Stimulated activated CD8-positive, alpha-beta memory T cell treated with anti-CD3 and anti-CD28 coated beads, Interleukin-2, amount 100 ng/mL, for 1 hour (primary cell): Measurements from ENCODE around the gene MRPL4.
"Not testable (repeated sequence)": the region's sequence is repeated elsewhere in the genome, so short reads cannot be mapped to it uniquely, and the experiment has no call there.

ENCODE experiments used
- DNase-seq, 2 donors: peaks; one replicate each; pipeline ENCODE4 v3.0.0-alpha.2; 2020; ENCODE audit warnings: low read depth in 2 of 2

Gene MRPL4

GRCh38 chr19:10260141-10260584, 8.1 kb downstream of the MRPL4 start:
- no peak for DNase-seq

GRCh38 chr19:10262771-10263170, 10.8 kb downstream of the MRPL4 start:
- no peak for DNase-seq

- no peak for DNase-seq
These were observed 14.7 kb downstream of the MRPL4 start for GRCh38 chr19:10266706-10267105.

- no peak for DNase-seq
These were observed 16.1 kb downstream of the MRPL4 start for GRCh38 chr19:10268071-10268470.

- peak; percentile 76 to 77 for DNase-seq
These were observed 17.5 kb downstream of the MRPL4 start for GRCh38 chr19:10269333-10270179.

GRCh38 chr19:10270180-10270615, 18.2 kb downstream of the MRPL4 start:
- DNase-seq, result peak; percentile 51 to 58

GRCh38 chr19:10270616-10271394, 18.8 kb downstream of the MRPL4 start, which contains the start of gene ICAM1:
ICAM1 (plus strand) TSS chr19:10271120; CDS start chr19:10271160, 40 bp downstream.
- DNase-seq, result peak; percentile 48 to 57

- DNase-seq, result no peak
These were observed 19.6 kb downstream of the MRPL4 start for GRCh38 chr19:10271543-10272086.

- no peak for DNase-seq
These were observed 22.6 kb downstream of the MRPL4 start for GRCh38 chr19:10274589-10274988.

GRCh38 chr19:10277795-10278589, 26.0 kb downstream of the MRPL4 start:
- DNase-seq, result no peak

GRCh38 chr19:10278935-10279334, 26.9 kb downstream of the MRPL4 start:
- DNase-seq, result no peak

- no peak for DNase-seq
These were observed 27.9 kb downstream of the MRPL4 start for GRCh38 chr19:10279737-10280442.

- DNase-seq, result not testable (repeated sequence)
These were observed 30.0 kb downstream of the MRPL4 start for GRCh38 chr19:10282043-10282442.

GRCh38 chr19:10283301-10284064, 31.5 kb downstream of the MRPL4 start:
- no peak for DNase-seq

GRCh38 chr19:10284065-10284959, 32.3 kb downstream of the MRPL4 start:
- DNase-seq, result no peak

- DNase-seq, result no peak
These were observed 32.9 kb downstream of the MRPL4 start for GRCh38 chr19:10284960-10285278.

- no peak for DNase-seq
These were observed 33.4 kb downstream of the MRPL4 start for GRCh38 chr19:10285393-10285792.

GRCh38 chr19:10286803-10287737, 35.1 kb downstream of the MRPL4 start, which contains the start of gene ICAM4:
ICAM4 (plus strand) TSS chr19:10286955; CDS start chr19:10287013, 58 bp downstream.
- DNase-seq, result no peak
